Right forelimb (tissue), 1 donor: Measurements from ENCODE around the gene MSI2.

Source experiments
- DNase-seq: peaks from one replicate; pipeline ENCODE4 v3.0.0-alpha.2; 2018

MSI2 gene

GRCh38 chr17:57550016-57550415 lies 293.7 kb downstream of the MSI2 start:
- DNase-seq: no peak

GRCh38 chr17:57550668-57551315 lies 294.5 kb downstream of the MSI2 start:
- DNase-seq: no peak

GRCh38 chr17:57551321-57552079 lies 295.2 kb downstream of the MSI2 start:
- DNase-seq: no peak

- no peak for DNase-seq
These were observed 295.8 kb downstream of the MSI2 start for GRCh38 chr17:57552114-57552624.

GRCh38 chr17:57553526-57553925 lies 297.2 kb downstream of the MSI2 start:
- no peak for DNase-seq

GRCh38 chr17:57553991-57554825 lies 297.9 kb downstream of the MSI2 start:
- DNase-seq: peak; percentile 59

- no peak for DNase-seq
These were observed 298.7 kb downstream of the MSI2 start for GRCh38 chr17:57554826-57555635.

GRCh38 chr17:57555636-57556175 lies 299.4 kb downstream of the MSI2 start:
- no peak for DNase-seq

GRCh38 chr17:57556320-57556719 lies 300.0 kb downstream of the MSI2 start:
- DNase-seq: no peak

GRCh38 chr17:57556977-57557376 lies 300.7 kb downstream of the MSI2 start:
- no peak for DNase-seq

- no peak for DNase-seq
These were observed 301.1 kb downstream of the MSI2 start for GRCh38 chr17:57557416-57557815.

GRCh38 chr17:57557834-57558681 lies 301.7 kb downstream of the MSI2 start:
- no peak for DNase-seq

GRCh38 chr17:57559226-57559625 lies 302.9 kb downstream of the MSI2 start:
- no peak for DNase-seq

- DNase-seq: no peak
These were observed 303.5 kb downstream of the MSI2 start for GRCh38 chr17:57559634-57560318.

GRCh38 chr17:57560319-57560705 lies 304.0 kb downstream of the MSI2 start:
- no peak for DNase-seq

GRCh38 chr17:57561072-57561861 lies 304.9 kb downstream of the MSI2 start:
- DNase-seq: no peak

- DNase-seq: no peak
These were observed 305.9 kb downstream of the MSI2 start for GRCh38 chr17:57562184-57562698.

GRCh38 chr17:57563958-57564357 lies 307.6 kb downstream of the MSI2 start:
- no peak for DNase-seq

GRCh38 chr17:57565176-57565575 lies 308.9 kb downstream of the MSI2 start:
- DNase-seq: no peak

- no peak for DNase-seq
These were observed 310.4 kb downstream of the MSI2 start for GRCh38 chr17:57566721-57567120.
